ENCODE results near the gene BHLHE41.

BHLHE41 gene

DNA sequence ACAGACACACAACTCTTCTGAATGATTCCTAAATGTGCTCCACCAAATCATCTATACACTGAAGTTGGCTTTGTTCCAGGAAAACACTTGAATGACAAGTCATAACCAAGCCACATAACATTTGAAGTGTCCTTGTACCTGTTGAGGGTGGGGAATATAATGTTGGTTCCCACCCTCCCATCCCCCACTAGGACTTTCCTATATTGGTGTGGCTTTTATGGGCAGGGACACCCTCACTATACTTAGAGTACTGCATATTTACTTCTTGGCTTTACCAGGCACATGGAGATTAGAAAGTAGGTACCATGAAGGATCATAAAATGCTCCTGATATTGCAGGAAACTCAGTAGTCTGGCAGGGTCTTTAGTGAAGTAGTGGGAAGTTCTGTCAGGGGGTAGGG lies 9.7 kb upstream of the BHLHE41 start:
- no peak for DNase-seq (ENCODE audit: low read depth)

DNA sequence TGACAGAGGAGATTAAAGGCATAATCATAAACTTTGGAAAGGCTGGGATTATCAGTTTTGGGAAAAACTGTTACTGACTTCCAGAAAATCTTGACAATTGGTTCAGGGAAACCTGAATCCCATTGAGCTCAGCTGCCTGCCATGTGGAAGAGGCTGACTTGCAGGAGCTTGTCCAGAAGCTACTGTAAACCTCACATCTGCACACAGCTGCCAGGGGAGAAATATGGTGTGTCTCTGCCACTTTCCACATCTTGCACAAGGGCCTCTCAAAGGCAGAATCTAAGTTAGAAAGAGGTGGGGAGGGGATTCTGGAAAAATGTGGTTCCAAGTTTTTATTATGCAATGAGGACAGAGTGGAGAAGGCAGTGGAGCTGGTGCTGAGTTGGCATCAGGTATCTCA lies 8.7 kb upstream of the BHLHE41 start:
- DNase-seq (ENCODE audit: low read depth) = no peak

DNA sequence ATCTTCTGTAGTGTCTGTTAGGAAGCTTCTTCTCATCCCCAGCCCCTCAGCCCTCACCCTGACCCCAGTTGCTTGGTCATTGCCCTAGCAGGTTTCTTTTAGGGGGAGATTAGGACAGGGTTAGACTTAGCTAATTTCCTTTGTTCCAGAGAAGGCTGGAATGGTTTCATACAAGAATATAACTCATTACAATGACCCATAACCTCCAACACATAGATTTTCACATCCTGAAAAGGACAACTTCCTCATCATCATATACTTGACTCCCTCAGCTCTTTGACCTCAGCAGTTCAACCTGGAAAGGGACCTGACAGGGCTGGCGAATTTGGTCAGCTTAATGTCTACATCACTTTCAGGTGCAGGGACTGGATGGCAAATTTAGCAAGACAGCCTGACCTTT lies 8.0 kb upstream of the BHLHE41 start:
- DNase-seq (ENCODE audit: low read depth) = no peak

DNA sequence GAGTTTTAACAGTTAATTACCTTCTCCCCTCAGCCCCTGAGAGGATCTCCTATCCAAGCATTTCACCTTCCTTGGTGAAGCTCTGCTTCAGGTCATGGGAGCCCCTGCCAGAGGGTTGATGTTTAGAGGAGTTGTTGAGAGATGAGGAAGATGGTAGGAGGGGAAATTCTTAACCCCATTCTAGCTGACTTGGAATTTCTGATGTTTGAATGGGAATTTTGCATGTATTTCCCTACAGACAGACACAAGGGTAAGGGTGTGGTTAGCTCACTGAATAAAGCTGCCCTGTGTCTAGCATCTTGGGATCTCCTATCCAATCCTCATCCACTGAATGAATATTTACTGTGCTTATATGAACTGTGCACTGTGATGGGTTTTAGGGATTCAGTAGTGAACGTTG lies 7.1 kb upstream of the BHLHE41 start:
- DNase-seq (ENCODE audit: low read depth) = no peak

DNA sequence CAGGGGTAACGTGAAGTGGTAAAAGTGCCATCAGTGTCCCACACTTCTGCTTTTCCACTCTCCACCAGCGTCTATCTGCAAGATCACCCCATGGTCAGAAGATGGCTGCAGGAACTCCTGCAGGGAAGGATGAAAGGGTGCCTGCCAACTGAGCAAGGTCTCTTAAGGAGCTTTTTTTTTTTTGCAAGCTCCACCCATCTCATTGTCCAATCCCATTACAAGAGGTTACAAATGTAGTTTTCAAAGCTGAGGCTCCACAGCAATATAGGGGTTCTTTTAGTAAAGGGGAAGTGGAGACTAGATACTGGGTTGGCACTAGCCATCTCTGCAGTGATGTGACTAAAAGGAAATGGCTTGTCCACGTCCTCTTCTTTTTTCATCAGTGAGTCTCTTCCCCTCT lies 5.9 kb upstream of the BHLHE41 start:
- DNase-seq (ENCODE audit: low read depth) = no peak

DNA sequence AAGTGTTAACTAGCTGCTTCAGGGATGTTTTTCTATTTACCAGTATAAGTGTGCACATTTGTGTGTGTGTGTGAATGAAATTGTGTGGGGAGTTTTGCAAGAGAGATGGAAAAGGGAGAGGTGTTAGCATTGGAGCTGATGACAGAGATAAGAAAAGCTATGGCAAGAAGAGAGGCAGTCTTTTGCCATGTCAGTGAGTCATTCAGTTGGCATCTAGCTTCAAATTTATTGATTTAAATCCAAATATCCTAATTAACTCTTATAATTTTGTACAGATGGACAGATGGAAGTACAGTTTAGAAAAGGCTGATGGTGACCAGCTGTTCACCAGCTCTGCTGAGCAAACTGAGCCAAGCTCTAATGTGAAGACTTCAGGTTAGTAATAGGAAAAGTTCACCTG lies 3.3 kb upstream of the BHLHE41 start:
- no peak for DNase-seq (ENCODE audit: low read depth)

DNA sequence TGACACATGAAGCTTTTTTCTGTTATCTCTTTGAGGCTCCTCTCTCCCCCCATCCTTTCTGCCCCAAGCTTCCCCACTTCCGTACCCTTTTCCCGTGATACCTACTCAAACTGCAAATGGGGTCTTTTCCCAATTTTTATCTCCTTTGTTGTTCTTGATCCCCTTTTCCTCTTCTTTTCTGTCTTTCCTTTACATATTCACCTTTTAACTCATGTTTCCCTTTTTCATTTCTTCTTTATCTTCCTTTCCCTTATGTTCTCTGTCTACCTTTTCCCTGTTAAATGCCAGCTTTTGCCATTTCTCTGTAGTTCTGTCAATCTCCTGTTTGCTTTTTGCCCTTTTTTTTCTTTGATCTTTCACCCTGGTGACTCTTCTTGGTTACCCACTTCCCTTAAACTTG lies 2.6 kb upstream of the BHLHE41 start:
- no peak for DNase-seq (ENCODE audit: low read depth)

DNA sequence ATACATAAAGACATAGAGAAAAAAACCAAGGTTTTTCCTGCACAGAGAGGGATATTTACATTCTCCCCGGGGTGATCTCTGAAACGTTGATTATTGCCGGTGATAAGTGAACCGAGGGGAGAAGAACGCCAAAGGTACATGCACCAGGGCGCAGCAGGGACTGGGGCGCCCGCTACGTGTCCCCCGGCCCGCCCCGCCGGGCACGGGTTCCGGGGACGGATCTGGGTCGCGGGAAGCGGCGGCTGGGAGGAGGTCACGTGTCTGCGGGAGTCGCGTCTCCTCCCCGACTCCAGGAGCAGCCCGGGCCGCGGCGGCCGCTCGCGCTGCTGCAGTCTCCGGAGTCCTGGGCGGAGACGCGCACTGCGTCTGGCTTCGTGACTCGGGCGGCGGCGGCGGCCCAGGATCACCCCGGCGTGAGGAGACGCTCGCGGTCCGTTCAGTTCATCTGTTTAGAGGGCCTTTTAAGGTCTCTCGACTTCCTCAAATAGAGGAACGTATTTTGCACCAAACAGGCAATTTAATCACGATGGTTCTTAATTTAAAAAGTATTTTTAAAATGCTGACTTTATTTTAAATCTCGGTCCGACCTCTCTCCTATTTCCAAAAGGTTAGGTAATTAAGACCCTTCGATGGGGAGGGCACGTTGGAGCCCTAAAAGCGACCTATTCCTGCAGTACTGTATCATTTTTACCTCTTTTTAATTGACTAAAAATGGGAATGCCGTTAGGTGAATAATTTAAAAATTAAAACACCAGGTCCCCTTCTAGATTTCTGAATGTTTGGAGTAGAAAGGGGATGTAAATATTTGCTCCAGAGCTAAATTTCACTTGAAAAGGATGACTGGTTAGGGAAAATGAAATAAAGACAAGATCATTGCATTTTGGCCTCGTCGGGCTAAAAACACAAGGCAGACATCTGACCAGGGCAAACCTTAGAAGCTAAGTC lies 1.8 kb upstream of the BHLHE41 start:
- DNase-seq (ENCODE audit: low read depth) = no peak

DNA sequence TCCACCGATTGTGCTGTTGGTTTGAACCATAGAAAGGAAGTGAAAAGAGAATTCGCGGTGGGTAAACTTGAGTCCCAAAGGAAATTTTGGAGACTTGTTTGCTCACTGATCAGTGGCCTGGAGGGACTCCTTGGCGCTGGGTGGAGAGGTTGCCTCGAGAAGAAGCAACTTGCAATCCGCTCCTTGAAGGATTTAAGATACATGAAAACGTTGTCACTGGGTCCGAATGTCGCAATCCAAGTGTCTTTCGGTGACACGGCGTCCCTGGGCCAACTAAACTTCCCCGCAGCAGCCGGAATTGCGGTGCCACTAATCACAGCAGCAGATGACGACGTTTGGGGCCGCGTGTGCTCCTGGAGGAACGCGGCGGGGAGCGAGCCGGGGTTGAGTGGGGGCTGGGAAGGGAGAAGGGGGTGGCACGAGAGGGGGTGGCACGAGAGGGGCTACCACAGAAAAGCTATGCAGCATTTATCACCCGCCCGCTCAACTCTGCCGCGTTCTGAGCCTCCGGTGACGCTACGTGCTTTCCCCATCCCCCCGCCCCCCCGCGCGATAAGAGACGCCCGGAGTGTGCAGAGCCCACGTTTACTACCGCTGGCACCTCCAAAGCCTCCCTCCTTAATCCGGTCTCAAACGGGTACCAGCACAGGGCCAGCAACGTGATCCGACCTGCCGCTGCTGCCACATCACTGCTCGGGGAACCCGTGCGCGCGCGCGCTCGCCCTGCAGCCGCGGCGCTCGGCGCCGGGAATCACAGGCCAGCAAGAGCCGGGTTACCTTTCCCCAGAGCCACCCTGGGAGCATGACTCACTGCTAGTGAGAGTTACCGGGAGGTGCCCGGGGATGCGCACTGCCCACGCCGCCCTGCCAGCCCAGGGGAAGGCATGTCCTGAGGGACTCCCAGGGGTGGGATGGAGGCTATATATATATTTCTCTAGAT lies 833 bp upstream of the BHLHE41 start:
- DNase-seq (ENCODE audit: low read depth) = no peak

DNA sequence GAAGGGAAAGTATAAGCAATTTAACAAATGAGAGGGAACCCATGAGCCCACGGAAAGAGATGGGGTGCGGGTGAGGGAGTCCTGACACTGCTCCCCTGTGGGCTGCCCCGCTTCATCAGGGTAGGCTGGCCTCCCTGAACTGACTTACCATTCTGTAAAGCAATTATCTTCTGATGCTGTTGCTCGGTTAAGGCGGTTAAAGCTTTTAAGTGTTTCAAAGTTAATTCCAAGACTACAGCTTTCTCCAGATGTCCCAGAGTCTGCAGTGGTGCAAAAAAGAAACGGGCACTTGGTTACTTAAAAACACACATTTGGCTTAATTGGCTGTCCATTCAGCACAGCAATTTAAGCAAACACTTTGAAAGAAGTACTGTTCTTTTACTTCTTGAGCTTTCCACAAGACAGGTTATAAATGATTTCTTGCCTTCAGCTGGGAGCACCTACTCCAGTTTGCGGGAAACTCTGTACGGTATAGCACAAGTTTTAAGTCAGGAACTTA lies 1.3 kb downstream of the BHLHE41 start:
- no peak for DNase-seq (ENCODE audit: low read depth)

DNA sequence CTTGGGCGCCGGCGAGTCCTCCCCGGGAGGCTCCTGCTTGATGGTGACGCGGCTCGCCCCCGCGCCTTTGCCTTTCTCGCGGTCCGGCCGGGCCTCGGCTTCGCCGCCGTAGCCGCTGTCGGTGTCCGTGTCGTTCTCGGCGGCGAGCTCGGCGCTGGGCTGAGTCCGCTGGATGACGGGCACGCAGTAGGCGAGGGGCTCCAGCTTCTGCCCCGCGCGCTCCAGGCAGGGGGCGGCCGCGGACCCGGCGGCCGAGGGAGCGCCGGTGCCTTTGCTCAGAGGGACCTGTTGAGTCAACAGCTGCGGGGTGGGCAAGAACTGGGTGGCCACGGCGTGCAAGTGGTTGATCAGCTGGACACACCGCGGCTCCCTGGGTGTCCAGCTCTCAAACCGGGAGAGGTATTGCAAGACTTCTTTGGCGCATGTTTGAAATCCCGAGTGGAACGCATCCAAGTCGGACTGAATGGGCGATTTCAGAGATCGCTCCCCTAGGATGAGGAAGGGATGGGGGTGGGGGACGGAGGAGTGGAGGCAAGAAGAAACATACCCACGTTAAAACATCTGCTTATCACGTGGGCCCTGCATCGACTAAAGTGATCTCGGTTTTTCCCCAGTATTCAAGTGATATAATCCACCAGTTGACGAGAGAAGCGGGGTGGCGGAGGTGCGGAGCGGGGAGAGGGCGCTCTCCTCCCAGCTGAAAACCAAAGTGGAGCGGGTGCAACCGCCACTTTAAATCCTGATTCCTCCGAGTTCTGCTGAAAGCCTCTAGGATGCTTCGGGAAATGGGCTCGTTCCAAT lies 2.0 kb downstream of the BHLHE41 start:
- no peak for DNase-seq (ENCODE audit: low read depth)

DNA sequence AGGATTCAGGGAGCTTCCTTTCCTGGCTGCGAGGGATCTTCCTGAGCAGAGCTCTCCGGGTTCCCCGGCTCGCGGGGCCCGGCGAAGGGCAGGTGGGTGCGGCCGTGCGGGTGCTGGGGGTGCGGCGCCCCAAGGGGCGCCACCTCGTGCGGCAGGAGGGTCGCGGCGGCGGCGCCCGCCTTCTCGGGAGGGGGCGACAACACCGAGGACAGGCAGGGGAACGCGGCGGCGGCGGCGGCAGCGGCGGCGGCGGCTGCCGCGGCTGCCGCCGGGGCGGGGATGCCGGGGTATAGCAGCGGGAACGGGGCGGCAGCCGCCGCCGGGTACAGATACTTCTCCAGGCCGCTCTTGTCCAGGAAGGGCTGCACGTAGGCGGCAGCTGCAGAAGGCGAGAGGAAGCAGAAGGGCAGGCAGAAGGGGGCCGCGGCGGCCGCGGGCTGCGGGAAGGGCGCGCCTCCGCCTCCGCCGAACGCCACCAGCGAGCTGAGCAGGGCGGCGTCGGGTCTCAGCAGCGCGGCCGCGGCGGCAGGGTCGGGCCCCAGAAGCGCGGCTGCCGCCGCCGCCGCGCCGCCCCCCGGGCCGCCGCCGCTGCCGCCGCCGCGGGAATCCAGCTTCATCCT lies 2.7 kb downstream of the BHLHE41 start:
- no peak for DNase-seq (ENCODE audit: low read depth)

DNA sequence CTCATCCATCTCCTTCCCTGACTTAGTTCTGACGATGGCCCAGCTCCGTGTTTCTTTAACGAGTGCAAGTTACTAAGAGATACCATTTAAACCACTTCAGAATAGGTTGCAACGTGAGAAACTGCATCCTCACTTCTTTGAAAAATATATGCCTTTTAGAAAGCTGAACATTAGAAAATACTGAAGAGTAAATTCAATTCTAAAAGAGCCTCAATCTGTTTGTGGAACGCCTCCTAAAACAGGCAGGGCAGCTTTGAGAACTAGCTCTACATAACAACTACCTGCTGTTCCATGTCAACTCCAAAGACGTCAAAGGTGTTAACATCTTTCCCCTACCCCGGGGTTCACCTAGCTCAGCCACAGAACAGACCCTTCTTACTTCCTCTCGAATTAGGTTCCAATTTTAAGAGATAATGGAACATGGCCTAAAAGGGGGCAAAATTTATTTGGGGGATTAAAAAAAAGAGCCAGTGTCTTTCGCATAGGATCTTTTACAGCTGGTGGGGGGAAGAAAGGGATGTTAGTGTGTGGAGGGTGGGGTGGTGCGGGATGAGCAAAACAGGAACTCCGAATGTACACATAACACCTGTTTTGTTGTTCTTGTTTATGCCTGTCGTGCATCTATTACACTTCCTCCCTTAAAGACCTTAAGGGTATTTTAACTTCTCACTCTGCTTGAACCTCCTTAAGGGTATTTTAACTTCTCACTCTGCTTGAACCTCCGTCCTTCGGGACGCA lies 3.3 kb downstream of the BHLHE41 start:
- no peak for DNase-seq (ENCODE audit: low read depth)

DNA sequence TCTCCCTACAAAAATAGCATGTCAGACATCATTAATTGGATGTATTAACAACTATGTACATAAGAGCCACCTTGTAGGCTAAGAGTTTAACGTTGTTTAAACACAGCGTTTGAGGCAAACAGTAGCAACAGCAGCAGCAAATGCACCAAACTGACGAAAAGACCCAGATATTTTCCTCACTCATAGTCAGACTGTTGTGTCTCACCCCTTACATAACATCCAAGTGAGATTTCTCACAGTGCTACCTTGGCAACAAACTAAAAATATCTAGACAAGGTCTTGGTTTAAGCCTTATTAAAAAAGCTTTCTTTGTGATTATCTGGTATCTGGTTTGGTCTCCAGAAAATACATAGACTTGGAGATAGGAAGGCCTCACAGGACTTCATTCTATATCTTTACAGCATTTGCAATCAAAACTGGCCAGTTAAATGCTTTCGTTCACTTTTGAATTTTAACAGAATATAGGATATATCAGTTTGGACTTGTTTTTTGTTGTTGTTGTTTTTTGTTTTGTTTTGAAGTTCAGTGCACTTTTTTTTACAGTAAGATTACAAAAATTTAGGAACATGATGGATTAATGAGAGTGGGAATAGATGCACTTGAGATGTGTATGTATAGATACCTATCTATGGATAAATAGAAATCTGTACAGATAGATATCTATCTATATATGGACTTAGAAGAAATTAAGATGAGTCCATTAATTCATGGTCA lies 4.1 kb downstream of the BHLHE41 start:
- DNase-seq (ENCODE audit: low read depth) = no peak

DNA sequence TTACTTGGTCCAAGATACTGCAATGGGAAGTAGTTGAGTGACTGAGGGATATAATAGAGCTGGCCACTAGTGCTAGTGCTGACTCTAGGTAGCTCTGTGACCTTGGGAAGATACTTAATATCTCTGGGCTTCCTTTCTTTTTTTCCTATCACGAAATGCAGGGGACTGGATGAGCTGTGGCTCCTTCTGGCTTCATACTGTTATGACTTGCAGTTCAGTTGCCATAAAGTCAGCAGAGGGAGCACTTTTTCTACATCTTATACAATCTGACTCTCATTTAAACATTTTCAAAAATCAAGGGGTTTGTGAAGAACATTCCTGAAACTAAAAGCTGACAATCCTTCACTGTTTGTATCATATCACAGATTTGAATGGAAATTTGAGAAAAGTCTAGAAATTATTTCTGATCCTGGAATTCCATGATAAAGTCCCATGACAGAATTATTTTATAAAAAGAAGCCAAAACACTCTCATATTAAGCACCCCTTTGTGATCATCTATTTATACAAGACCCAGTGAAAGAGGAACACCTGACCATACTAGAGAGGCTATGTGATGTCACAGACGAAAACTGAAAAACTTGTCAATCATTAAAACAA lies 5.3 kb downstream of the BHLHE41 start:
- DNase-seq (ENCODE audit: low read depth) = no peak

DNA sequence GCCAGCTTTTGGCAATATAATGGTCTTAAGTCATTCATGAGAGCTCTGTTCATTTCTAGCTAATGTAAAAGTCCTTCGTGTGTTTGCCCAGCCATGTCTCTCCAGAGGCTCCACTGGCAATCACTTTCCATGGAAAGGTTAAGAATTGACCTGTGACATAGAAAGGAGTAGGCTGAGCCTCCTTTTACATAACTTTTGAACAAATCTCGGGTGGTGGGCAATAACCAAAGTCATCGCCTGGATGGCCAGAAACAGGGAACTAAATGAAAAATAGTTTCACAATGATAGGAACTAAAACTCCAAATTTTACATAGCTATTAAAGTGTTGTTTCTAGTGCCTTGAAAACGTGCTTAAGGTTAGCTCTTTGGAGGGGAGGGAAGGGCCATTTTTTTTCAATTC lies 6.5 kb downstream of the BHLHE41 start:
- DNase-seq (ENCODE audit: low read depth) = no peak

DNA sequence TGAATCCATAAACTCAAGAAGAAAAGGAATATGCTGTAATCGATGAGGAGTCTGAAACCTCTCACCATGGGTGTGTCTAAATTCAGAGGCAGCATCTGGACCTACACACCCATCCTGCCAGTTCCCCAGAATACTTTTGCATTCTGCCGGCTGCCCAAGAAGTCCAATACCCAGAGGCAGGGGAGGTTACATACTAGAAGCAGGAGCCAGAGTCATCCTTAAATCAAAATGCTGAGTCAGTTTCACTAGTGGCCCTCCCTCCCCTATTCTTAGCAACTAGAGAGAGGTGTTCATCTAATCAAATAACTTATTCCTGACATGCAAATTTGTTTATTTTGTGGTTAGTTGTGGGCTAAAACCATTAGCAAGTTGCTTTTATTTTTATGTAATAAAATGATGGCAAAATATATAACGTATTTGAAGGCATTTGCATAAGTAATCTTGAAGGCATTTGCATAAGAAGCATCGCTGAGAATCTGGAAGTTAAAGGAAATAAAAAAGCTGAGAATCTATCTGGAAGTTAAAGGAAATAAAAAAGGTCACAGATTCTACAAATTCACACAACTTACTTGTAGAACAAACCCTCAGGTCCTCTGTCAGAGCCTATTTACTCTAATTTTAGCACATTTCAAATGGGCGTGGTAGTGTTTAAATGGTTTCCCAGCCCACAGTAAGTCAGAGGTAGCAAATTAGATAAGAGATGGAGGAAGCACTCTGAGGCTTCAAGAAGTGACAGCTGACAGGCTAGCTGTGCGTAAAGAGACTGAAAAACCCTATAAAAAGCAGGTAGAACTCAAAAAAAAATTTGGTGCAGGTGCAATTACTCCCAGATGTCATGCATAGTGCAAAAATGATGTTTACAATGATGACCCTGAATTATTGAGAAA lies 7.8 kb downstream of the BHLHE41 start:
- no peak for DNase-seq (ENCODE audit: low read depth)

DNA sequence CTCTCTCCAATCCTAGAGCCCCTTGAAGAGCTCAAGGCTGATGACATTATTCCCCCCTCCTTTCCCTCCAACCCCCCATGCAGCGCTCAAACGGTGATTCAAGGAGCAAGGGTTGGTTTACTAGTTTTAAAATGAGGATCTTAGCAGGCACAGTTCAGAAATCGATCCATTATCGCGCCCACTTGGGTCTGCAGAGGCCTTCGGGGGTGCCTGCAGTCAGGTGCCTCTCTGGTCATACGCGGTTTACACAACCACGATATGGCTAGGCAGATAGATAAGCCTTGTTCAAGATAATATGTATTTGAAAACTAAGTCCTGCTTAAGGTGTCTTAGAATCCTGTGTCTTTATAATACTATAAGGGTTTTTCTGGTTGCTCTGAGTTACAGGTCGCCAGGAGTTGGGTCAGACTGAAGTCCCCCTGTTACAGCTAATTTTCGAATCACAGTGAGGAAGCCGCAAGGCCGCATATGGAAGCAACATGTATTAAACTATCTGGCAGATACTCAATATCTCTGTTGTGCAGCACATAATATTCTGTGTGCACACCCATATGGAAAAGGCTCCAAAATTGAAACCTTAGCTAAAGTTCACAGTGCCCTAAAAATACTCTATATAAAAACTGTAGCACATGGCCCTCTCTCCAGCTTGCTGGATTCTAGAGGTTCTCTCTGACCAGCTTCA lies 10.0 kb downstream of the BHLHE41 start:
- DNase-seq (ENCODE audit: low read depth) = no peak
